Right forelimb (tissue), 1 donor: ENCODE measurements around the gene NEU4.
A peak's percentile ranks its signal among the peaks of the same experiment; 100 is the strongest.
"Not testable (repeated sequence)": the region's sequence is repeated elsewhere in the genome, so short reads cannot be mapped to it uniquely, and the experiment has no call there.

Source experiments
- DNase-seq: peaks from one replicate; pipeline ENCODE4 v3.0.0-alpha.2; 2018

Gene NEU4

GRCh38 chr2:241808721-241809382 is at the start of gene NEU4:
Gene NEU4 (plus strand): TSS chr2:241809193. CDS start chr2:241814485, 5,292 bp downstream.
- DNase-seq: no peak

- not testable (repeated sequence) for DNase-seq
These were observed 49.1 kb upstream of the NEU4 start for GRCh38 chr2:241759893-241760292.

GRCh38 chr2:241760301-241760771 is 48.7 kb upstream of the NEU4 start:
- DNase-seq: peak; percentile 39

- peak; percentile 30 for DNase-seq
These were observed 46.6 kb upstream of the NEU4 start for GRCh38 chr2:241762321-241762932.

- peak; percentile 2 for DNase-seq
These were observed 46.0 kb upstream of the NEU4 start for GRCh38 chr2:241762933-241763369.

GRCh38 chr2:241763551-241764274 is 45.3 kb upstream of the NEU4 start:
- DNase-seq: peak; percentile 30

GRCh38 chr2:241764275-241765241 is 44.4 kb upstream of the NEU4 start:
- DNase-seq: peak; percentile 44

GRCh38 chr2:241767464-241768250 is 41.3 kb upstream of the NEU4 start:
- no peak for DNase-seq

GRCh38 chr2:241768251-241768711 is 40.7 kb upstream of the NEU4 start:
- DNase-seq: no peak

- no peak for DNase-seq
These were observed 40.1 kb upstream of the NEU4 start for GRCh38 chr2:241768850-241769249.

- no peak for DNase-seq
These were observed 39.2 kb upstream of the NEU4 start for GRCh38 chr2:241769819-241770184.

GRCh38 chr2:241770185-241770935 is 38.6 kb upstream of the NEU4 start:
- no peak for DNase-seq

GRCh38 chr2:241770936-241771285 is 38.1 kb upstream of the NEU4 start:
- no peak for DNase-seq

- peak; percentile 74 for DNase-seq
These were observed 37.5 kb upstream of the NEU4 start for GRCh38 chr2:241771286-241772062.

GRCh38 chr2:241772063-241772499 is 36.9 kb upstream of the NEU4 start:
- DNase-seq: no peak

- DNase-seq: no peak
These were observed 35.2 kb upstream of the NEU4 start for GRCh38 chr2:241773511-241774418.

GRCh38 chr2:241774419-241775222 is 34.4 kb upstream of the NEU4 start:
- no peak for DNase-seq
